ENCODE results near the gene RXRB. TPM values are rescaled to one million over a fixed set of nuclear protein-coding genes. Genes with fewer than 3 reads are reported as not detected.

The RXRB gene
- total RNA-seq, 4 donors from 2014 or later, result 28.6 to 71.0 (median 34.0) TPM

- no peak for DNase-seq
- Histone ChIP-seq H3K27ac (no peak overlapping the region), H3K4me3 (no peak overlapping the region), H3K4me1 (no peaks in the 10 kb centered on the region), H3K9me3 (no peaks in the 10 kb centered on the region), H3K36me3 (no peaks in the 10 kb centered on the region), H3K27me3 (no peaks in the 10 kb centered on the region)
- no peak for TF ChIP-seq CTCF (IDR thresholded peaks at IDR 0.05)
- TF ChIP-seq POLR2A (IDR thresholded peaks at IDR 0.05), result no peak
- intact Hi-C loops (cut with DNase I; ENCODE audit: low total_unique reads), result no loop called here
Measured at GRCh38 chr6:33168639-33169038, 31.8 kb downstream of the RXRB start.

GRCh38 chr6:33168284-33168601, 32.2 kb downstream of the RXRB start:
- no peaks in the 10 kb centered on the region for H3K36me3 ChIP-seq
- intact Hi-C loops (cut with DNase I; ENCODE audit: low total_unique reads), result no loop called here
- TF ChIP-seq POLR2A (IDR thresholded peaks at IDR 0.05), result no peak
- TF ChIP-seq CTCF (IDR thresholded peaks at IDR 0.05), result no peak
- H3K4me3 ChIP-seq, result no peak overlapping the region
- H3K27ac ChIP-seq, result no peak overlapping the region
- no peaks in the 10 kb centered on the region for H3K27me3 ChIP-seq
- no peak for DNase-seq
- H3K4me1 ChIP-seq, result no peaks in the 10 kb centered on the region
- no peaks in the 10 kb centered on the region for H3K9me3 ChIP-seq

- DNase-seq, result no peak
- H3K4me1 ChIP-seq, result no peaks in the 10 kb centered on the region
- no peaks in the 10 kb centered on the region for H3K9me3 ChIP-seq
- no peak overlapping the region for H3K4me3 ChIP-seq
- no peaks in the 10 kb centered on the region for H3K36me3 ChIP-seq
- no peaks in the 10 kb centered on the region for H3K27me3 ChIP-seq
- TF ChIP-seq POLR2A (IDR thresholded peaks at IDR 0.05), result no peak
- no peak for TF ChIP-seq CTCF (IDR thresholded peaks at IDR 0.05)
- intact Hi-C loops (cut with DNase I; ENCODE audit: low total_unique reads), result no loop called here
- no peak overlapping the region for H3K27ac ChIP-seq
Measured at GRCh38 chr6:33167374-33168283, 32.8 kb downstream of the RXRB start.

GRCh38 chr6:33166811-33167210, 33.7 kb downstream of the RXRB start:
- intact Hi-C loops (cut with DNase I; ENCODE audit: low total_unique reads), result no loop called here
- no peaks in the 10 kb centered on the region for H3K9me3 ChIP-seq
- H3K27me3 ChIP-seq, result no peaks in the 10 kb centered on the region
- TF ChIP-seq CTCF (IDR thresholded peaks at IDR 0.05) (no peak), POLR2A (IDR thresholded peaks at IDR 0.05) (no peak)
- no peak overlapping the region for H3K4me3 ChIP-seq
- H3K4me1 ChIP-seq, result no peaks in the 10 kb centered on the region
- DNase-seq, result no peak
- H3K27ac ChIP-seq, result no peak overlapping the region
- no peaks in the 10 kb centered on the region for H3K36me3 ChIP-seq

GRCh38 chr6:33166363-33166762, 34.1 kb downstream of the RXRB start:
- H3K36me3 ChIP-seq, result no peaks in the 10 kb centered on the region
- intact Hi-C loops (cut with DNase I; ENCODE audit: low total_unique reads), result no loop called here
- H3K9me3 ChIP-seq, result no peaks in the 10 kb centered on the region
- H3K4me3 ChIP-seq, result no peak overlapping the region
- no peak overlapping the region for H3K27ac ChIP-seq
- H3K4me1 ChIP-seq, result no peaks in the 10 kb centered on the region
- no peaks in the 10 kb centered on the region for H3K27me3 ChIP-seq
- no peak for DNase-seq
- TF ChIP-seq CTCF (IDR thresholded peaks at IDR 0.05) (no peak), POLR2A (IDR thresholded peaks at IDR 0.05) (no peak)

All from uterus (tissue), 4 donors.